Measurements from ENCODE around the gene BAIAP3. TPM values are rescaled to one million over a fixed set of nuclear protein-coding genes. Genes with fewer than 3 reads are reported as not detected.

Gene BAIAP3
- total and polyA plus RNA-seq, 10 of the 15 experiments (the other 5 are each of a cell fraction or from before 2014, with no cell fraction given): 0.03 to 0.56 (median 0.17) TPM; not detected in 3

DNA sequence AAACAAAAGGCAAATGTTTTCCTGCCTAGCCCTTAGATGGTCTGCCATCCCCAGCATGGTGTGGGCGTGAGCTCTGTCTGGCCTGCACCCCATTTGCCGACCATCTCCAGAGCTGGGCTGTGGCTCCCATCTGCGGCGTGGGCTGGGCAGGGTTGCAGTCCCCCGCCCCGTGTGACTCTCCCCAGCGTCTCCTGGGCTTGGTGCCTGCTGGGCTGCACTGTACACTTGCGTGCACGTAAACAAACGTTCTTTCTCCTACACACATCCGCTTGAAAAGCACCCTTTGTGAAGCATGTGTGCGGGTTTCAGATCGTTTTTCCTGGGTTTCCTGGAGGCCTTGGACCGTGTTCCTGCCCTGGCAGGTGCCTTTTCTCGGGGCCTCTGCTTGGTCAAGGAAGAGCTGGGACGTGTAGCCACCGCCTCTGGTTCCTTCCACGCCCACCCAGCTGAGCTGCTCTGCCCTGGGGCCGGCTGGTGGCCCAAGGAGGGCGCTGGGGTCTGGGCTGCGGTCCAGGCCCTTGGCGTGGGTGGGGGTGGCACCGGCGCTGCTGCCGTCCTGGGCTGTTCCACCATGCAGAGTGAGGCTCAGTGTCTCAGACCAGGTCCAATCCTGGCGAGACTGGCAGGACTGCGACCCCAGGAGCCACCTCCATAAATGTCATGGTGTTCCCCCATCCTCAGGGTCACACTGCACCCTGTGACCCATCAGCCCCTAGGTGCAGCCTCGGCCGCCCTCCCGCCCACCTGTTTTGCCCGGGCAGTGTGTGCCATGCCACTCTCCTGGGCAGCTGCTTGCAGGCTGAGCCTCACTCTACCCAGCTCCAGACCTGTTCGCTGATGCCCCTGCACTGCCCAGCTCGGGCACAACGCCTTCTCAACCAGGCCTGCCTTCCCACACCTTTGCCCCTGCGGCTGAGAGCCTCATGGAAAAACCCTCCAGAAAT lies 9.9 kb upstream of the BAIAP3 start (continued):
- TF ChIP-seq, protein P1, sequence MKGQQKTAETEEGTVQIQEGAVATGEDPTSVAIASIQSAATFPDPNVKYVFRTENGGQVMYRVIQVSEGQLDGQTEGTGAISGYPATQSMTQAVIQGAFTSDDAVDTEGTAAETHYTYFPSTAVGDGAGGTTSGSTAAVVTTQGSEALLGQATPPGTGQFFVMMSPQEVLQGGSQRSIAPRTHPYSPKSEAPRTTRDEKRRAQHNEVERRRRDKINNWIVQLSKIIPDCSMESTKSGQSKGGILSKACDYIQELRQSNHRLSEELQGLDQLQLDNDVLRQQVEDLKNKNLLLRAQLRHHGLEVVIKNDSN (IDR thresholded peaks at IDR 0.05; ENCODE audit: borderline replicate concordance, extremely low read length, insufficient read depth, low read depth, low read length): no peak
- TF ChIP-seq POLR2A (IDR thresholded peaks at IDR 0.05; ENCODE audit: low read depth, low read length): no peak; the same call in none of the 2 replicates
- TF ChIP-seq ZNF24 (IDR thresholded peaks at IDR 0.05): no peak

DNA sequence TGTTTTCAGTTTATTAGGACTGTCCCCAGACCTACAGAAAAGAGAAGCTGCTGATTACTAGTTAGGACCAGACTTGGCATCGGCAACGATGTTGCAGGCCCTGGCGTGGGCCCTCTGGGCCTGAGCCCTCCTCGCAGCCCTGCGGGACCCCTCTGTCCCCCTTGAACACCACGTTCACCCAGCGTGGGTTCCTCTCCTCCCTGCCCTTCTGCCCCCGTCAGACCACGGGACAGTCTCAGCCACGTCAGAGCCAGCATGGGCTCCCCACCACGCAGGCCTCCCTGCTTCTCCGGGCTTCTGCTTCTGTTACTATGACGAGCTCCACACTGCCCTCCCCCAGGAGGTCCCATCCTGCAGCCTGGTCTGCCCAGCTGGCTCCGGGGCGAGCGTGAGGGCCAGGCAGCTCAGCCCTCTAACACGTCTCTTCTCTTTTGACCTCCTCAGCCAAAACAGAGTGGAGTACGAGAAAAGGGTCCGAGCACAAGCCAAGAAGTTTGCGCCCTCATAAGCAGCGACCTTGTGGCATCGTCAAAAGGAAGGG lies 9.1 kb upstream of the BAIAP3 start:
- TF ChIP-seq HDAC2 (IDR thresholded peaks at IDR 0.05): no peak
- no peak for TF ChIP-seq RELA (IDR thresholded peaks at IDR 0.05; ENCODE audit: borderline replicate concordance, partially characterized antibody)
- peak; percentile 47; the same call in 1 of the 2 replicates for TF ChIP-seq POLR2A (IDR thresholded peaks at IDR 0.05; ENCODE audit: low read depth, low read length)
- TF ChIP-seq, protein P2, sequence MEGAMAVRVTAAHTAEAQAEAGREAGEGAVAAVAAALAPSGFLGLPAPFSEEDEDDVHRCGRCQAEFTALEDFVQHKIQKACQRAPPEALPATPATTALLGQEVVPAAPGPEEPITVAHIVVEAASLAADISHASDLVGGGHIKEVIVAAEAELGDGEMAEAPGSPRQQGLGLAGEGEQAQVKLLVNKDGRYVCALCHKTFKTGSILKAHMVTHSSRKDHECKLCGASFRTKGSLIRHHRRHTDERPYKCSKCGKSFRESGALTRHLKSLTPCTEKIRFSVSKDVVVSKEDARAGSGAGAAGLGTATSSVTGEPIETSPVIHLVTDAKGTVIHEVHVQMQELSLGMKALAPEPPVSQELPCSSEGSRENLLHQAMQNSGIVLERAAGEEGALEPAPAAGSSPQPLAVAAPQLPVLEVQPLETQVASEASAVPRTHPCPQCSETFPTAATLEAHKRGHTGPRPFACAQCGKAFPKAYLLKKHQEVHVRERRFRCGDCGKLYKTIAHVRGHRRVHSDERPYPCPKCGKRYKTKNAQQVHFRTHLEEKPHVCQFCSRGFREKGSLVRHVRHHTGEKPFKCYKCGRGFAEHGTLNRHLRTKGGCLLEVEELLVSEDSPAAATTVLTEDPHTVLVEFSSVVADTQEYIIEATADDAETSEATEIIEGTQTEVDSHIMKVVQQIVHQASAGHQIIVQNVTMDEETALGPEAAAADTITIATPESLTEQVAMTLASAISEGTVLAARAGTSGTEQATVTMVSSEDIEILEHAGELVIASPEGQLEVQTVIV (IDR thresholded peaks at IDR 0.05; ENCODE audit: borderline replicate concordance, partially characterized antibody): no peak
- TF ChIP-seq, protein P3, sequence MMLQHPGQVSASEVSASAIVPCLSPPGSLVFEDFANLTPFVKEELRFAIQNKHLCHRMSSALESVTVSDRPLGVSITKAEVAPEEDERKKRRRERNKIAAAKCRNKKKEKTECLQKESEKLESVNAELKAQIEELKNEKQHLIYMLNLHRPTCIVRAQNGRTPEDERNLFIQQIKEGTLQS (IDR thresholded peaks at IDR 0.05; ENCODE audit: borderline replicate concordance, extremely low read depth, low read depth, low read length): no peak
- TF ChIP-seq NFIC (IDR thresholded peaks at IDR 0.05; ENCODE audit: low read depth, low read length): no peak
- no peak for TF ChIP-seq RAD21 (IDR thresholded peaks at IDR 0.05; ENCODE audit: insufficient read depth, low read depth, low read length)
- TF ChIP-seq ZNF274 (IDR thresholded peaks at IDR 0.05; ENCODE audit: insufficient read depth, insufficient read length): no peak
- H3K4me1 ChIP-seq (ENCODE audit: control insufficient read depth, insufficient read depth, low read length): peaks cover 3% of the 10 kb centered on the region; the same call in 1 of the 2 replicates
- CTCF ChIA-PET: no interaction called here
- no peak for FAIRE-seq
- intact Hi-C loops (cut with micrococcal nuclease; ENCODE audit: unreplicated experiment): no loop called here
- H3K27ac ChIP-seq (ENCODE audit: control insufficient read depth, insufficient read depth): no peak overlapping the region
- SMC1A ChIA-PET (ENCODE audit: uncharacterized antibody, unreplicated experiment): no interaction called here
- POLR2A ChIA-PET: no interaction called here
- H3K27me3 ChIP-seq (replicated peaks in 1 of 2; ENCODE audit: control insufficient read depth in 2 of 2, insufficient read depth in 2 of 2, low read length in 1 of 2): no peaks in the 10 kb centered on the region
- no peak overlapping the region for H3K4me2 ChIP-seq (ENCODE audit: control insufficient read depth, insufficient read depth)
- in situ Hi-C loops (cut with MboI): no loop called here
- H2AFZ ChIP-seq (ENCODE audit: control insufficient read depth, low read depth, low read length): no peak overlapping the region
- no peak overlapping the region for H3K9ac ChIP-seq (ENCODE audit: control insufficient read depth, insufficient read depth, low read length)
- no peak for ATAC-seq
- DNase-seq (ENCODE audit: low read depth, low spot score): no peak
- 0 out of 2 replicates have a peak, but pooled peaks cover 2% of the 10 kb centered on the region for H4K20me1 ChIP-seq (ENCODE audit: control insufficient read depth, insufficient read depth)
- H3K36me3 ChIP-seq (ENCODE audit: control insufficient read depth in 2 of 2, insufficient read depth in 2 of 2, low read length in 1 of 2): peaks cover 8 to 28% of the 10 kb centered on the region in 2 experiments; a peak in 3 of 4 replicates
- RAD21 ChIA-PET (ENCODE audit: unreplicated experiment): no interaction called here
- no peaks in the 10 kb centered on the region for H3K79me2 ChIP-seq (ENCODE audit: control insufficient read depth, insufficient read depth, low read length)
- WGBS (ENCODE audit: insufficient coverage, insufficient replicate concordance, low lambda C conversion rate, missing lambda C conversion rate): 86% methylated on average over 20 of the region's 22 CpGs
- BruUV-seq (replicated peaks): no TSS peak
- H3K4me3 ChIP-seq: no peak overlapping the region
- H3K9me3 ChIP-seq (replicated peaks; ENCODE audit: control insufficient read depth, insufficient read depth, low read length): no peaks in the 10 kb centered on the region
